RWPE1 (cell line): ENCODE results near the gene CALHM1.
A peak's percentile ranks its signal among the peaks of the same experiment; 100 is the strongest.

Experiments
- CTCF ChIA-PET: fragments of 350-600 bp; sonication (Branson Sonifier 250); formaldehyde crosslinking; extraction: SDS; loops from one replicate; lab custom pipeline; 2021; lab: Yijun Ruan, JAX
- POLR2A ChIA-PET: fragments of 400-600 bp; formaldehyde crosslinking; extraction: SDS; loops from one replicate; lab custom pipeline; 2020; ENCODE audit warnings: antibody characterized with exemption; ENCODE audit not compliant: low non-redundant PET; lab: Yijun Ruan, JAX
- DNase-seq: peaks from one replicate; pipeline ENCODE4 v3.0.0; 2012; ENCODE audit warnings: low spot score
- H3K27ac ChIP-seq: fragments of 450-650 bp; 2 replicates; pipeline ENCODE4 v1.5.1; 2017
- CTCF ChIP-seq: fragments of 450-650 bp; conservative IDR thresholded peaks from 2 replicates; pipeline ENCODE4 v1.5.1; 2017; ENCODE audit warnings: low read depth, mild to moderate bottlenecking

The CALHM1 gene

GRCh38 chr10:103444478-103444877 is 14.2 kb downstream of the CALHM1 start:
- no peak for DNase-seq
- peak overlapping the region; percentile 89 for H3K27ac ChIP-seq
- POLR2A ChIA-PET = no interaction called here
- TF ChIP-seq CTCF = no peak
- CTCF ChIA-PET = no interaction called here

- ChIA-PET POLR2A (no interaction called here), CTCF (interaction anchor here (1.6 kb wide), 1 partner anchor 42 kb away, joined by 4 read pairs; no protein-coding TSS in a partner anchor)
- peak overlapping the region; percentile 89; the same call in 1 of the 2 replicates for H3K27ac ChIP-seq
- no peak for TF ChIP-seq CTCF
- DNase-seq = no peak
These were observed 15.1 kb downstream of the CALHM1 start for GRCh38 chr10:103443475-103444185.

GRCh38 chr10:103442031-103442461 is 16.7 kb downstream of the CALHM1 start:
- peak overlapping the region; percentile 15; the same call in 1 of the 2 replicates for H3K27ac ChIP-seq
- DNase-seq = no peak
- CTCF ChIA-PET = interaction anchor here (1.2 to 1.6 kb wide), 2 partner anchors 24 to 44 kb away, joined by 3 to 4 read pairs; no protein-coding TSS in a partner anchor
- POLR2A ChIA-PET = no interaction called here
- TF ChIP-seq CTCF = no peak

GRCh38 chr10:103441611-103442010 is 17.1 kb downstream of the CALHM1 start:
- DNase-seq = no peak
- no peak for TF ChIP-seq CTCF
- POLR2A ChIA-PET = no interaction called here
- peak overlapping the region; percentile 15; the same call in 1 of the 2 replicates for H3K27ac ChIP-seq
- CTCF ChIA-PET = interaction anchor here (1.6 kb wide), 1 partner anchor 44 kb away, joined by 4 read pairs; no protein-coding TSS in a partner anchor

GRCh38 chr10:103441206-103441605 is 17.5 kb downstream of the CALHM1 start:
- H3K27ac ChIP-seq = no peak overlapping the region; the same call in 1 of the 2 replicates
- ChIA-PET POLR2A (no interaction called here), CTCF (interaction anchor here (0.7 kb wide), 1 partner anchor 16 kb away, joined by 4 read pairs; no protein-coding TSS in a partner anchor)
- TF ChIP-seq CTCF = no peak
- no peak for DNase-seq

- POLR2A ChIA-PET = no interaction called here
- H3K27ac ChIP-seq = peak overlapping the region; percentile 1; the same call in 1 of the 2 replicates
- no peak for TF ChIP-seq CTCF
- no peak for DNase-seq
- CTCF ChIA-PET = interaction anchor here (0.7 kb wide), 1 partner anchor 16 kb away, joined by 4 read pairs; no protein-coding TSS in a partner anchor
These were observed 18.3 kb downstream of the CALHM1 start for GRCh38 chr10:103440416-103440815.
